ENCODE data around the gene TBX4. TPM values are rescaled to one million over a fixed set of nuclear protein-coding genes. Genes with fewer than 3 reads are reported as not detected.

Gene TBX4
- polyA plus RNA-seq, 1 experiment, result 0.11 TPM

DNA sequence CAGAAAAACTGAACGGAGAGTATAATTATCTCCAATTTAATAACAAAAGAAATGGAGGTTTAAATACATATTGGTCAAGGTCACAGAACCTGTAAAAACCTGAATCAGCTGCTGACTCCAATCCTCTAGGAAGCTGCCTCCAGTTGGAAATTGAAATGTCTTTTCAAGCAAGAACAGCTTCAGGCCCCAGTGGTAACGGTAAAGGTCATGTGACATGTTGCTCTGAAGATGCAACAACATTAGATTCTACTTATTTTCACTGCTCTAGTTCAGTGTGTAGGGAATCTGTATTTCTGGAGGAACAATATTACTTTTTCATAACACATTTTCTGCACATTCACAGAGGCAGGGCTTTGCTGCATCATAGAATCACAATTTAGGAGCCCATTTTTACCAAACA lies 58.8 kb downstream of the TBX4 start:
- TF ChIP-seq, protein P1, sequence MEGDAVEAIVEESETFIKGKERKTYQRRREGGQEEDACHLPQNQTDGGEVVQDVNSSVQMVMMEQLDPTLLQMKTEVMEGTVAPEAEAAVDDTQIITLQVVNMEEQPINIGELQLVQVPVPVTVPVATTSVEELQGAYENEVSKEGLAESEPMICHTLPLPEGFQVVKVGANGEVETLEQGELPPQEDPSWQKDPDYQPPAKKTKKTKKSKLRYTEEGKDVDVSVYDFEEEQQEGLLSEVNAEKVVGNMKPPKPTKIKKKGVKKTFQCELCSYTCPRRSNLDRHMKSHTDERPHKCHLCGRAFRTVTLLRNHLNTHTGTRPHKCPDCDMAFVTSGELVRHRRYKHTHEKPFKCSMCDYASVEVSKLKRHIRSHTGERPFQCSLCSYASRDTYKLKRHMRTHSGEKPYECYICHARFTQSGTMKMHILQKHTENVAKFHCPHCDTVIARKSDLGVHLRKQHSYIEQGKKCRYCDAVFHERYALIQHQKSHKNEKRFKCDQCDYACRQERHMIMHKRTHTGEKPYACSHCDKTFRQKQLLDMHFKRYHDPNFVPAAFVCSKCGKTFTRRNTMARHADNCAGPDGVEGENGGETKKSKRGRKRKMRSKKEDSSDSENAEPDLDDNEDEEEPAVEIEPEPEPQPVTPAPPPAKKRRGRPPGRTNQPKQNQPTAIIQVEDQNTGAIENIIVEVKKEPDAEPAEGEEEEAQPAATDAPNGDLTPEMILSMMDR (IDR thresholded peaks at IDR 0.05; ENCODE audit: low read depth, low read length), result no peak
- Histone ChIP-seq H3K27ac (ENCODE audit: low read depth, low read length) (no peak overlapping the region), H3K9me3 (ENCODE audit: control insufficient read depth, insufficient read depth, low read length) (no peaks in the 10 kb centered on the region), H3K27me3 (ENCODE audit: control insufficient read depth, insufficient read depth, low read length) (peaks cover 2% of the 10 kb centered on the region), H3K4me3 (ENCODE audit: low read depth, low read length) (no peak overlapping the region)
- no peak for DNase-seq (ENCODE audit: low read depth, low spot score)
- CTCF ChIA-PET, result no interaction called here
- POLR2A ChIA-PET, result interaction anchor here (1.2 kb wide), 1 partner anchor 43 kb away, joined by 3 read pairs; no protein-coding TSS in a partner anchor

DNA sequence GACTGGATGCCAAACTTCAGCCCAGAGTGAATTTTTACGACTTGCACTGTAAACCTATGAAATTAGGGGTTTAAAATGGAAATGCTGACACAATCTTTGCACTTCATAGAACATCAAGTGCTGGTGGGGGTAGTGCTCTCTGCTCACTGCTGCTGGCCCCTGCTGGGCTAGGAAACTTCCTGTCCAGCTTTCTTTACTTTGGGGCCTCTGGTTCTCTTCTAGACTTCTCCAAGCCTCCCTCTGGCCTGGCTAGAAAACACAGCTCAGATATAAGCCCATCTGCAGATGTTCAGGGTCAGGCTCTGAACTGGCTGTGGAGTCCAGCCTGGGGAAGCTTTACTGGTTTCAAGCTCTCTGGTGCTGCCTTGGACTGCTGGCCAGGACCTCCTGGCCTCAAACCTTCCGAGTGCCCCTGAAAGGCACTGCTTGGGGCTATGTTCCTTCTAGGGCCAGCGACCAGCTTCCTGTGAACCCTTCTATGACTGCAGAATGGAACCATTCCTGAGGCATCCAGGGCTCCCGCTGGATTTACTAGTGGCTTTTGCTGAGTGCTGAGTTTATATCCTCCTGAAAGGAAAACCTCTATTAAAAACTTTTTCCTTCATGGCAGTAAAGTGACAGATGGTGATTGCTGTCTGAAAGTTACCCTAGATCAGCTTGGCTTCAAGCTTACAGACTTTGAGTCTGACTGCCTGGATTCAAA lies 59.4 kb downstream of the TBX4 start:
- Histone ChIP-seq H3K4me3 (ENCODE audit: low read depth, low read length) (no peak overlapping the region), H3K27me3 (ENCODE audit: control insufficient read depth, insufficient read depth, low read length) (peaks cover 2% of the 10 kb centered on the region), H3K27ac (ENCODE audit: low read depth, low read length) (no peak overlapping the region), H3K9me3 (ENCODE audit: control insufficient read depth, insufficient read depth, low read length) (no peaks in the 10 kb centered on the region)
- DNase-seq (ENCODE audit: low read depth, low spot score), result no peak
- TF ChIP-seq, protein P1 (IDR thresholded peaks at IDR 0.05; ENCODE audit: low read depth, low read length), result no peak
- CTCF ChIA-PET, result no interaction called here
- POLR2A ChIA-PET, result interaction anchor here (1.2 kb wide), 1 partner anchor 44 kb away, joined by 3 read pairs; no protein-coding TSS in a partner anchor

DNA sequence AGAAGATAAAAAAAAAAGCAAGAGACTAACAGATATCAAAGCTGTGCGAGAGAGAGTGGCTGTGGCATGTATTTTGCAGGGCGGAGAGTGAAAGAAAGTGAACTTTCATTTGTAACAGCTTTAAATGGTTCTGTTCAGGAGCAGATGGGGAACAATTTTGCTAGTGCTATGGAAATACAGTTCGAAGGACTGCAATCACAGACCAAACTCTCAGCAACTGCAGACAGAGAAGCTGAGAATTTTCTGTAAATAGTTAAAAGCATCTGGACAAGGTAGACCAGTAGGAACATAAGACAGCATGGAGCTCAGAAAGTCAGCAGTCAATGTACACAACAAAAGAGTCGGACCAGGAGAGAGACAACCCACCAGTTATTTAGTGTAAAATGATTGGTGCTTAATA lies 62.3 kb downstream of the TBX4 start:
- TF ChIP-seq, protein P1 (IDR thresholded peaks at IDR 0.05; ENCODE audit: low read depth, low read length), result no peak
- DNase-seq (ENCODE audit: low read depth, low spot score), result no peak
- no peak overlapping the region for H3K27ac ChIP-seq (ENCODE audit: low read depth, low read length)
- POLR2A ChIA-PET, result no interaction called here
- H3K9me3 ChIP-seq (ENCODE audit: control insufficient read depth, insufficient read depth, low read length), result no peaks in the 10 kb centered on the region
- no peak overlapping the region for H3K4me3 ChIP-seq (ENCODE audit: low read depth, low read length)
- CTCF ChIA-PET, result no interaction called here
- peaks cover 4% of the 10 kb centered on the region for H3K27me3 ChIP-seq (ENCODE audit: control insufficient read depth, insufficient read depth, low read length)

DNA sequence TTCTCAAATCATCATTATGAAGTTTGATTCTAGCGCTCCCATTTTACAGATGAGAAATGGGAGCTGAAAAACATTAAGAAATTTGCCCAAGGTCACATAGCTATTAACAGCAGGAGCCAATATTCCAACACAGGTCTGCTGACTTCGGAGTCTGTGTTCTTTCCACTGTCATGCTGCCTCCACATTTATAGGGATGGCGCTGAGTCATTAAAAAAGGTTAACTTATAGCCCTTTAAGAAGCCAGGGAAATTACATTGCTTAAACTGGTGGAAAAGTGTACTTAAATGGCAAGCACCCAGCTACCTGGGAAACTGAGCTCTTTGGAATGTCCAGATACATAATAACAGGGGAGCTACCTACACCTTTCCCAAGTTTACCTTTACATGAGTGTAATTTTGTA lies 65.0 kb downstream of the TBX4 start:
- TF ChIP-seq, protein P1 (IDR thresholded peaks at IDR 0.05; ENCODE audit: low read depth, low read length), result no peak
- POLR2A ChIA-PET, result no interaction called here
- Histone ChIP-seq H3K9me3 (ENCODE audit: control insufficient read depth, insufficient read depth, low read length) (no peaks in the 10 kb centered on the region), H3K4me3 (ENCODE audit: low read depth, low read length) (no peak overlapping the region), H3K27me3 (ENCODE audit: control insufficient read depth, insufficient read depth, low read length) (peaks cover 2% of the 10 kb centered on the region), H3K27ac (ENCODE audit: low read depth, low read length) (no peak overlapping the region)
- CTCF ChIA-PET, result interaction anchor here (0.8 kb wide), 1 partner anchor 33 kb away, joined by 6 read pairs; no protein-coding TSS in a partner anchor
- no peak for DNase-seq (ENCODE audit: low read depth, low spot score)

DNA sequence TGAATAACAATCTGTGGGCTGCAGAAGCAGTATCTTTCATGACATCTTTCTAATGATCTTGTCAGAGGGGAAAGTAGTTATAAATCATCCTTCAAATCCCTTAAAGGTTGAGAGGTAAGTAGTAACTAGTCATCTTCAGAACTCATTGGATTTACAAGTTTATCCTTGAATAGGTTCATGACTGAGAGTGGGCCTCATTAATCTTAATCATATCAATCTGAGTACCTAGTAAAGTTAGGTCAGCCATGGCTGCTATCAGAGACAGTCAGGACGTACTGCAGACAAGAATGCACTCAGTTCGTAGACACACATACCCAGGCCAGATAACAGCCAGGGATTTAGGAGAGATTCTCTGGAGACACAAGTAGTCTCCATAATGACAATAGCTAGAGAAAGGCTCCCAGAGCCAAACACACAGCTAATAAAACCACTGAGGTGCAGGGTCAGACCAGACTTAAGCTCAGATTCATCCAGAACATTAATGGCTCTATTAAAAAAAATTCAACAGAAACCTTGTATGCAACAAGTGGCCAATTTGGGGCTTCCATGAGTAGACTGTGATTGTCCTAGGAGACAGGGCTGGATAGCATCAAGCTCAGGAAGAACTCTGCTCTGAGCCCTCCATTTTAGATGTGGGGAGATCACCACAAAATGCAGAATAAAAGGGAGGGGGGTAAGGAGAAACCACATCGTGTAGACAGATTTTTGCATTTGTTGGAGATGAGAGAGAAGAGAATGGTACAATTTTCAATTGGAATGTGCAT lies 65.8 kb downstream of the TBX4 start:
- TF ChIP-seq, protein P1 (IDR thresholded peaks at IDR 0.05; ENCODE audit: low read depth, low read length), result no peak
- ChIA-PET POLR2A (no interaction called here), CTCF (no interaction called here)
- H3K4me3 ChIP-seq (ENCODE audit: low read depth, low read length), result no peak overlapping the region
- no peak for DNase-seq (ENCODE audit: low read depth, low spot score)
- H3K27ac ChIP-seq (ENCODE audit: low read depth, low read length), result no peak overlapping the region
- H3K27me3 ChIP-seq (ENCODE audit: control insufficient read depth, insufficient read depth, low read length), result peaks cover 3% of the 10 kb centered on the region
- no peaks in the 10 kb centered on the region for H3K9me3 ChIP-seq (ENCODE audit: control insufficient read depth, insufficient read depth, low read length)
